ENCODE measurements around the gene LONP1.

Gene LONP1

GRCh38 chr19:5655412-5655811, 64.5 kb downstream of the LONP1 start:
- DNase-seq (ENCODE audit: low read depth in 4 of 4, low spot score in 1 of 4), result no peak

GRCh38 chr19:5654931-5655330, 65.0 kb downstream of the LONP1 start:
- no peak for DNase-seq (ENCODE audit: low read depth in 4 of 4, low spot score in 1 of 4)

- DNase-seq (ENCODE audit: low read depth in 4 of 4, low spot score in 1 of 4), result no peak
These were observed 67.7 kb downstream of the LONP1 start for GRCh38 chr19:5652261-5652660.

GRCh38 chr19:5651361-5651760, 68.6 kb downstream of the LONP1 start:
- no peak for DNase-seq (ENCODE audit: low read depth in 4 of 4, low spot score in 1 of 4)

GRCh38 chr19:5648464-5648863, 71.5 kb downstream of the LONP1 start:
- no peak for DNase-seq (ENCODE audit: low read depth in 4 of 4, low spot score in 1 of 4)

- DNase-seq (ENCODE audit: low read depth in 4 of 4, low spot score in 1 of 4), result no peak
These were observed 73.2 kb downstream of the LONP1 start for GRCh38 chr19:5646703-5647102.

GRCh38 chr19:5645409-5645808, 74.5 kb downstream of the LONP1 start:
- no peak for DNase-seq (ENCODE audit: low read depth in 4 of 4, low spot score in 1 of 4)

- no peak for DNase-seq (ENCODE audit: low read depth in 4 of 4, low spot score in 1 of 4)
These were observed 75.9 kb downstream of the LONP1 start for GRCh38 chr19:5644037-5644436.

GRCh38 chr19:5643060-5643459, 76.9 kb downstream of the LONP1 start:
- DNase-seq (ENCODE audit: low read depth in 4 of 4, low spot score in 1 of 4), result no peak

- DNase-seq (ENCODE audit: low read depth in 4 of 4, low spot score in 1 of 4), result no peak
These were observed 77.7 kb downstream of the LONP1 start for GRCh38 chr19:5642204-5642603.
